ENCODE measurements around the gene RPS6KA2. TPM values are rescaled to one million over a fixed set of nuclear protein-coding genes. Genes with fewer than 3 reads are reported as not detected.

Gene RPS6KA2
- total RNA-seq, 4 donors from 2014 or later = 43.9 to 161 (median 82.7) TPM

DNA sequence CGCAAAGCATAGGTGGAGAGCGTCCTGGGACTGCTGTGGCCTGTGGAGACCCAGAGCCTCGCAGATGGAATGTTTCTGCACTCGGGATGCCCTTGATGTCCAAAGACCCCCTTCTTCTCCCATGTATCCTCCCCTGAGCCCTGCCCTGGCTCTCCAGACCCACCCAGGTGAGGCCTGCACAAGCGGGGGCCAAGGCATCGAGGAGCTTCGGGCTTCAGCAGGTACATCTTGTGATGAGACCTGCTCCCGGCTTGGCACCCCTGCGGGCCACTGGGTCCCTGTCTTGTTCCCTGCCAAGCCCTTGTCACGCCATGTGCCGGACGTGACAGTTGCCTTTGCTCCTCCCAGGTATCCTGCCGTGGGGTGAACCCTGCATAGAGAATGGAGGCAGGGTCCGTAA is 125.8 kb downstream of the RPS6KA2 start:
- TF ChIP-seq CTCF (IDR thresholded peaks at IDR 0.05; ENCODE audit: low read depth) = no peak

DNA sequence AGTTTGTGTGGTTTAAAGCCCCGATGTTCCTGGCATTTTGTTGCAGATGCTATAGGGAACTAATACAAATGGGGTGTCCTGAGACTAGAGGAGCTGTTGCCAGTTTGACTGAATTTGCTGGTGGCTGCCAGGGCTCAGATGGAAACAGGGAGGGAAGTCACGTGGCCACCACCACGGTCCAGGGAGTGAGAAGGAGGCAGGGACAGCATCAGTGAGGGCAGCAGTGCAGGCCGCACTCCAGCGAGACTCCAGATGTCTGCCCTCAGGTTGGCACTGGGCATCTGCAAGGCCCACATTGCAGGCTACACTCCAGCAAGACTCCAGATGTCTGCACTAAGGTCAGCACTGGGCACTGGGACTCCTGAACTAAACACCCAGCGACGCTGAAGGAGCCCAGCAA is 126.8 kb downstream of the RPS6KA2 start:
- no peak for TF ChIP-seq CTCF (IDR thresholded peaks at IDR 0.05; ENCODE audit: low read depth)

DNA sequence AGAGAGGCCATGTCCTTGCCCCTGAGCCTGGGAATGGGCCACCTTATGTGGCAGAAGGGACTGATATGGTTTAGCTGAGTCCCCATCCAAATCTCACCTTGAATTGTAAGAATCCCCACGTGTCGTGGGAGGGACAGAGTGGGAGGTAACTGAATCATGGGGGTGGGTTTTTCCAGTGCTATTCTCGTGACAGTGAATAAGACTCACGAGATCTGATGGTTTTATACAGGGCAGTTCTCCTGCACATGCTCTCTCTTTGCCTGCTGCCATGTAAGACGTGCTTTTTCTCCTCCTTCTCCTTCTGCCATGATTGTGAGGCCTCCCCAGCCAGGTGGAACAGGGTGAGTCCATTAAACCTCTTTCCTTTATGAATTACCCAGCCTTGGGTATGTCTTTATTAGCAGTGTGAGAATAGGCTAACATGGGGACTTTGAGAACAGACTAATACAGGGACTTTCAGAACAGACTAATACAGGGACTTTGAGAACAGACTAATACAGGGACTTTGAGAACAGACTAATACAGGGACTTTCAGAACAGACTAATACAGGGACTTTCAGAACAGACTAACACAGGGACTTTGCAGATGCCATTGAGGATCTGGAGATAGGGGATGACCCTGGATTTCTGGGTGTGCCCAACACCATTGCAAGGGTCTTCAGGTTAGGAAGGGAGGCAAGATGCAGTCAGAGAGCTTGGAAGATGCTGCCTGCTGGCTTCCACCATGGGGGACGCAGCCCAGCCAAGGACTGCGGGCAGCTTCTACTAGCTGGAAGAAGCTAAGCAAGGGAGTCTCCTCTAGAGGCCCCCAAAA is 127.5 kb downstream of the RPS6KA2 start:
- no peak for TF ChIP-seq CTCF (IDR thresholded peaks at IDR 0.05; ENCODE audit: low read depth)

DNA sequence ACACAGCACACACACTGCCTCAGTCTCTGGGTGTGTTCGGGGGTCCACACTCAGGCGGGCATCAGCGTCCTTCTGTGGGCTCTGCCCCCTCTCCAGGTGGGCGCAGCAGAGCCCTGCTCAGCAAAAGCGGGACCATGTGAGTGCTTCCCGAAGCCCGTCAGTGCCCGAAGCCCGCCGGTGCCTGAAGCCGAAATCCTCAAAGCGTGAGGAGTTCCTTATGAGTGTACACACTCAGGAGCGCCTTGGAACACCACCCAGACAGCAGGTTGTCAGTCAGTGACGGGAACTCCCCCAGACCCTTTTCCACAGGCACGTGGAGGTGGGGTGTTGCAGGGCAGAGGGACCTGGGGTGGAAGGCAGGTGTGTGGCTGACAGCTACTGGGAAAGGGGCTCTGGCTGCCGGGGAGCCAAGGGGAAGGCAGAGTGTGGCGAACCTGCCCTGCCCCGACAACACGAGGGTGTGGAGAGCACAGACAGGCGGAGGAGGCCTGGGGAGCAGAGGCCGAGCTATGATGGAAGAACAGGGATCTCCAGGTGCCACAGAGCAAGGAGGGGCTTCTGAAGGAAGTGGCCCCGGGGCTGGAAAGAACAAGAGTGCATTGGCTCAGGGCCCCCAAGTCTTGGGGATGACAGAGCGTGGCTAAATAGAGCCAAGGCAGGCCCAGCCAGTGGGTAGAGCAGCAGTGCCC is 128.2 kb downstream of the RPS6KA2 start:
- TF ChIP-seq CTCF (IDR thresholded peaks at IDR 0.05; ENCODE audit: low read depth) = no peak

DNA sequence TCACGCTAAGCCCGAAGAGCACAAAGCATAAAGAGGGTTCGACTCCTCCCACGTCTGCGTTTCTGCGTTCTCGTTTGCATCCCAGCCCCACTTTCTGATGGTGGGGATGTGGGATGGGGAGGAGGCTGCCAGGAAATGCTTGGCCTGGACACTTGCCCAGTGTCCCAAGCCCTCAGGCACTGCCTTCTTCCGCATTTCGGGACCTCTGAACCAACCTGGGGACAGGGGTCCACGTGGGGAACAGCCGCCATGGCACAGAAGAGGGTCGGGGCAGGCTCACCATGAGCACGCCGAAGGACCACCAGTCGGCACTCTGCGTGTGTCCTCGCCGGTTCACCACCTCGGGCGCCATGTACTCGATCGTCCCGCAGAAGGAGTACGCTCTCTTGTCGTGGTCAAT is 128.8 kb downstream of the RPS6KA2 start:
- no peak for TF ChIP-seq CTCF (IDR thresholded peaks at IDR 0.05; ENCODE audit: low read depth)

- TF ChIP-seq CTCF (IDR thresholded peaks at IDR 0.05; ENCODE audit: low read depth) = no peak
These were observed 129.8 kb downstream of the RPS6KA2 start for GRCh38 chr6:166497087-166497899.

GRCh38 chr6:166496460-166496859 is 130.6 kb downstream of the RPS6KA2 start:
- TF ChIP-seq CTCF (IDR thresholded peaks at IDR 0.05; ENCODE audit: low read depth) = no peak

Data from subcutaneous adipose tissue (tissue), 4 donors.